Right lobe of liver (tissue), 4 donors: ENCODE measurements around the gene CILP.

Experiments
- CTCF ChIP-seq, 4 donors: fragments of 200-600 bp in 3 of 4; fragments of 450-650 bp in 1 of 4; IDR thresholded peaks; one replicate each; pipeline versions ENCODE4 v1.5.1 to v1.8.0; 2016 to 2022; ENCODE audit warnings: antibody characterized with exemption in 4 of 4, mild to moderate bottlenecking in 2 of 4
- POLR2A ChIP-seq: fragments of 450-650 bp; IDR thresholded peaks from one replicate; pipeline ENCODE4 v1.6.1; 2017; ENCODE audit warnings: antibody characterized with exemption, mild to moderate bottlenecking
- donor health status: DM: no; HTN: no; CAD: no.
- donor health status: DM: no; HTN: no; CAD: no.
- donor health status: DM: no; HTN: yes; CAD: no.

- TF ChIP-seq POLR2A (no peak), CTCF (IDR thresholded peaks at IDR 0.05) (no peak)
Measured at GRCh38 chr15:65195548-65195923, 15.7 kb downstream of the CILP start.
